ENCODE measurements around the gene NUDT19.

GRCh38 chr19:32673573-32673972 is 18.0 kb upstream of the NUDT19 start:
- TF ChIP-seq FOS (IDR thresholded peaks at IDR 0.05; ENCODE audit: borderline replicate concordance, insufficient read depth, low read length): no peak
- TF ChIP-seq EZH2 (IDR thresholded peaks at IDR 0.05; ENCODE audit: borderline replicate concordance, low read depth, low read length, severe bottlenecking): no peak
- no peak for TF ChIP-seq POLR2A (IDR thresholded peaks at IDR 0.05; ENCODE audit: low read depth, low read length)
- TF ChIP-seq CTCF (IDR thresholded peaks at IDR 0.05; ENCODE audit: extremely low read depth in 1 of 2, insufficient read depth in 1 of 2, low read depth in 1 of 2, low read length in 2 of 2): no peak
- TF ChIP-seq POLR2AphosphoS5 (IDR thresholded peaks at IDR 0.05; ENCODE audit: insufficient read depth, low read depth, low read length): no peak
- TF ChIP-seq MAX (IDR thresholded peaks at IDR 0.05; ENCODE audit: insufficient read depth, insufficient read length): no peak
- TF ChIP-seq JUN (IDR thresholded peaks at IDR 0.05; ENCODE audit: borderline replicate concordance, insufficient read depth, insufficient read length, low read depth): no peak
- no peak for TF ChIP-seq MYC (IDR thresholded peaks at IDR 0.05; ENCODE audit: low read depth, low read length)
- no peak for TF ChIP-seq GATA2 (IDR thresholded peaks at IDR 0.05; ENCODE audit: insufficient read depth, insufficient read length, low read depth, low read length)
